Mucosa of descending colon (tissue), 3 donors: ENCODE measurements around the gene SCCPDH. TPM values are rescaled to one million over a fixed set of nuclear protein-coding genes. Genes with fewer than 3 reads are reported as not detected.
A peak's percentile ranks its signal among the peaks of the same experiment; 100 is the strongest.
"Not testable (repeated sequence)": the region's sequence is repeated elsewhere in the genome, so short reads cannot be mapped to it uniquely, and the experiment has no call there.

Source experiments
- ATAC-seq: fragments of 200-7000 bp; cut with Tn5 transposase; one replicate; pipeline ENCODE4 v1.9.1; 2020; ENCODE audit warnings: mild to moderate bottlenecking, moderate library complexity
- DNase-seq, 3 donors: peaks; one replicate each; pipeline ENCODE4 v3.0.0-alpha.2; 2020
- H3K36me3 ChIP-seq: fragments of 200-600 bp; one replicate; pipeline ENCODE4 v1.8.0; 2021; ENCODE audit warnings: low read depth, mild to moderate bottlenecking
- H3K4me1 ChIP-seq: fragments of 200-600 bp; one replicate; pipeline ENCODE4 v1.8.0; 2021; ENCODE audit warnings: low read depth, mild to moderate bottlenecking
- H3K4me3 ChIP-seq: fragments of 200-600 bp; one replicate; pipeline ENCODE4 v1.8.0; 2021; ENCODE audit warnings: mild to moderate bottlenecking
- H3K9me3 ChIP-seq: fragments of 200-600 bp; one replicate; pipeline ENCODE4 v1.8.0; 2021; ENCODE audit warnings: mild to moderate bottlenecking
- intact Hi-C, 2 donors: fragments of 100-400 bp; cut with DNase I in 1 of 2; cut with micrococcal nuclease in 1 of 2; formaldehyde crosslinking; loops; one replicate each; pipeline versions ENCODE4 v1.11.0 to v1.11.1; 2022; cut with DNase I, micrococcal nuclease
- total RNA-seq, 3 donors: library from RNA; stranded (reverse); fragmentation: NEBNext Ultra II Directional in 2 of 3; extraction: Animal tissue kit (Norgen Biotek cat#: 25700) in 2 of 3; gene quantifications; one replicate each; pipeline versions ENCODE4 v1.2.1 to v1.2.4, GENCODE V29; 2021 to 2023
- TF ChIP-seq, protein P1 (sequence below): fragments of 200-600 bp; IDR thresholded peaks from one replicate; pipeline ENCODE4 v1.8.0; 2022; ENCODE audit warnings: antibody characterized with exemption, mild to moderate bottlenecking
- donor health status: DM: no; HTN: no; CAD: no; lungs with moderate emphysema.
- donor health status: DM: no; HTN: no; CAD: no.
- donor health status: DM: no; HTN: yes; CAD: no.

SCCPDH gene
- total RNA-seq, 3 donors from 2014 or later = 15.5 to 31.5 (median 27.5) TPM

DNA sequence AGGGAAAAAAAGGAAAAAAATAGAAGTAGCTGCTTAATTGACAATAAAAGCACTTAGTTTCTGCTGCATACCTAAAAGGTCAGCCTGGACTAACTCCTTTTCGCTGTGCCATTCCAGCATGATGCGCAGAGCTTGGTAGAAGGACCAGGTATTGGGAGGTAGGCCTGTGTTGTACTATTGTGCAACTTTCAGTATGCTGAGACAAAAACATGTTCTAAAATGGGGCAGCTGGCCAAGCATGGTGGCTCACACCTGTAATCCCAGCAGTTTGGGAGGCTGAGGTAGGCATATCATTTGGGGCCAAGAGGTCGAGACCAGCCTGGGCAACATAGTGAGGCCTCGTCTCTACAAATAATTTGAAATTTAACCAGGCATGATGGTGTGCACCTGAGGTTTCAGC lies 15.0 kb upstream of the SCCPDH start:
- intact Hi-C loops = no loop called here
- Histone ChIP-seq H3K4me1 (peaks cover 7% of the 10 kb centered on the region), H3K36me3 (no peaks in the 10 kb centered on the region), H3K9me3 (no peaks in the 10 kb centered on the region), H3K4me3 (no peak overlapping the region)
- DNase-seq (no peak), ATAC-seq (no peak)
- TF ChIP-seq, protein P1, sequence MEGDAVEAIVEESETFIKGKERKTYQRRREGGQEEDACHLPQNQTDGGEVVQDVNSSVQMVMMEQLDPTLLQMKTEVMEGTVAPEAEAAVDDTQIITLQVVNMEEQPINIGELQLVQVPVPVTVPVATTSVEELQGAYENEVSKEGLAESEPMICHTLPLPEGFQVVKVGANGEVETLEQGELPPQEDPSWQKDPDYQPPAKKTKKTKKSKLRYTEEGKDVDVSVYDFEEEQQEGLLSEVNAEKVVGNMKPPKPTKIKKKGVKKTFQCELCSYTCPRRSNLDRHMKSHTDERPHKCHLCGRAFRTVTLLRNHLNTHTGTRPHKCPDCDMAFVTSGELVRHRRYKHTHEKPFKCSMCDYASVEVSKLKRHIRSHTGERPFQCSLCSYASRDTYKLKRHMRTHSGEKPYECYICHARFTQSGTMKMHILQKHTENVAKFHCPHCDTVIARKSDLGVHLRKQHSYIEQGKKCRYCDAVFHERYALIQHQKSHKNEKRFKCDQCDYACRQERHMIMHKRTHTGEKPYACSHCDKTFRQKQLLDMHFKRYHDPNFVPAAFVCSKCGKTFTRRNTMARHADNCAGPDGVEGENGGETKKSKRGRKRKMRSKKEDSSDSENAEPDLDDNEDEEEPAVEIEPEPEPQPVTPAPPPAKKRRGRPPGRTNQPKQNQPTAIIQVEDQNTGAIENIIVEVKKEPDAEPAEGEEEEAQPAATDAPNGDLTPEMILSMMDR = no peak

DNA sequence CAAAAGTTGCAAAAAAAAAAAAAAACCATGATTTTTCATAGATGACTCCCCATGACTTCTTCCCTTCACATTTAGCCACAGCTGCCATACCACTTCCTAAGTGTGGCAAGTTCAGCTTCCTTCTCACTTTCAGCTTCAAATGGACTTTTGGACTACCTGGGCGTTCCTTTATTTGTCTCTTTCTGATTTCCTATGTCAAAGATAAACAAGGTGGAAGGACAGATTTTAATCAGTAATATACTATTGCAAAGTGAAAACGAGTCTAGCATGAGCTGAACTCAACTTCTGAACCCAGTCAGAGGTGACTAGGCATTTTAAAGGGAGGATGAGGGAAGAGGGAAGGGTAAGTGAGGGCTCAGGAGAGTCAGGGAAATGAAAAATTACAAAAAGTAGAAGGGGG lies 14.4 kb upstream of the SCCPDH start:
- intact Hi-C loops = no loop called here
- Histone ChIP-seq H3K4me1 (peaks cover 7% of the 10 kb centered on the region), H3K4me3 (no peak overlapping the region), H3K36me3 (no peaks in the 10 kb centered on the region), H3K9me3 (no peaks in the 10 kb centered on the region)
- TF ChIP-seq, protein P1 = no peak
- DNase-seq = peak in 1 of 3 donors; percentile 82
- ATAC-seq = peak; percentile 95

DNA sequence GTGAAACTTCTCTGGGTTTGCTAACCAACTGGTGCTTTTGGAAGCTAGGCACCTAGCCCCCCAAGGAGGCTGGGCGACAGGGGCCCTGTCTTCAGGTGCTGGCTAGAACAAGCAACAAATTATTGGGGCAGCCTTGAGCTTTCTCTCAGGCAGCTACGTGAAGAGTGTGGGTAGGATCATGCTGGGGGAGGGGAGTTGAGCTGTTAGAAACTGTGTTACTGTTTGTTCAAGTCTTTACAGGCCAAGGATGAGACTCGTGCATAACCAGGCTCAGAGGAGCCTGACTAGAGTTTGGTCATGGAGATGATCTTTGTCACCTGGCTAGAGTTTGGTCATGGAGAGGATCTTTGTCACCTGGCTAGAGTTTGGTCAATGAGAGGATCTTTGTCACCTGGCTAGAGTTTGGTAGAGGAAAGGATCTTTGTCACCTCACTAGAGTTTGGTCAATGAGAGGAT lies 12.6 kb upstream of the SCCPDH start:
- Histone ChIP-seq H3K36me3 (no peaks in the 10 kb centered on the region), H3K4me3 (no peak overlapping the region), H3K9me3 (no peaks in the 10 kb centered on the region), H3K4me1 (peaks cover 7% of the 10 kb centered on the region)
- ATAC-seq = no peak
- intact Hi-C loops = no loop called here
- TF ChIP-seq, protein P1 = no peak
- no peak for DNase-seq

DNA sequence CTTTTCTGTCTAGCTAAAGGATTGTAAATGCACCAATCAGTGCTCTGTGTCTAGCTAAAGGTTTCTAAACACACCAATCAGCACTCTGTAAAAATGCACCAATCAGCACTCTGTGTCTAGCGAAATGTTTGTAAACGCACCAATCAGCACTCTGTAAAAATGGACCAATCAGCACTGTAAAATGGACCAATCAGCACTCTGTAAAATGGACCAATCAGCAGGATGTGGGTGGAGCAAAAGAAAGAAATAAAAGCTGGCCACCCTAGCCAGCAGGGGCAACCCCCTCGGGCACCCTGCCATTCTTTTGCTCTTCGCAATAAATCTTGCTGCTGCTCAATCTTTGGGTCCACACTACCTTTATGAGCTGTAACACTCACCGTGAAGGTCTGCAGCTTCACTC lies 11.8 kb upstream of the SCCPDH start:
- H3K9me3 ChIP-seq, ATAC-seq, H3K4me1 ChIP-seq, DNase-seq, H3K36me3 ChIP-seq, H3K4me3 ChIP-seq, intact Hi-C loops: not testable (repeated sequence)

DNA sequence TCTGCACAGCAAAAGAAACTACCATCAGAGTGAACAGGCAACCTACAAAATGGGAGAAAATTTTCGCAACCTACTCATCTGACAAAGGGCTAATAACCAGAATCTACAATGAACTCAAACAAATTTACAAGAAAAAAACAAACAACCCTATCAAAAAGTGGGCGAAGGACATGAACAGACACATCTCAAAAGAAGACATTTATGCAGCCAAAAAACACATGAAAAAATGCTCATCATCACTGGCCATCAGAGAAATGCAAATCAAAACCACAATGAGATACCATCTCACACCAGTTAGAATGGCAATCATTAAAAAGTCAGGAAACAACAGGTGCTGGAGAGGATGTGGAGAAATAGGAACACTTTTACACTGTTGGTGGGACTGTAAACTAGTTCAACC lies 4.8 kb upstream of the SCCPDH start:
- H3K4me3 ChIP-seq, DNase-seq, H3K36me3 ChIP-seq, H3K4me1 ChIP-seq, H3K9me3 ChIP-seq, ATAC-seq, intact Hi-C loops: not testable (repeated sequence)

DNA sequence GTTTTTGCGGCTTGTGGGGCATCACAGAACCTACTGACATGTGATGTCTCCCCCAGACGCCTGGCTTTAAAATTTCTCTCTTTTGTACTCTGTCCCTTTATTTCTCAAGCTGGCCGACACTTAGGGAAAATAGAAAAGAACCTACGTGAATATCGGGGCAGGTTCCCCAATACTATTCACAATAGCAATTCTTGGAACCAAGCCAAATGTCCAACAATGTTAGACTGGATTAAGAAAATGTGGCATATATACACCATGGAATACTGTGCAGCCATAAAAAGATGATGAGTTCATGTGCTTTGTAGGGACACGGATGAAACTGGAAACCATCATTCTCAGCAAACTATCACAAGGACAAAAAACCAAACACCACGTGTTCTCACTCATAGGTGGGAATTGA lies 3.4 kb upstream of the SCCPDH start:
- H3K36me3 ChIP-seq, DNase-seq, ATAC-seq, H3K4me3 ChIP-seq, H3K4me1 ChIP-seq, intact Hi-C loops, H3K9me3 ChIP-seq: not testable (repeated sequence)

DNA sequence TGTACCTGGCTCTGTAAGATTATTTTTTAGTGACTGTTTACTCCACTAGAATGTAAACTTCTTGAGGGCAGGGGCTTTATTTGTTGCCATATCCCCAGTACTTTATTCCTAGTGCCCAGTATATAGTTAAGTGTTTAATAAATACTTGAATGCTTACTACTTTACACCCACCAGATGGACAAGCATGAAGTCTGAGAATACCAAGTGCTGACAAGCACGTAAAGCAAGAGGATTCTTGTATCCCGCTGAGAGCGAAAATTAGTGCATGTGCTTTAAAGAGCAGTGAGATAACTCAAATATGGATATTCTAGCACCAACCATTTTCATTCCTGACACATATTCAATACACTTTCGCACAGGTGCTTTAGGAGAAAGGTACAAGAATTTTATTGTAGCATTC lies 1.5 kb upstream of the SCCPDH start:
- Histone ChIP-seq H3K4me3 (no peak overlapping the region), H3K36me3 (peaks cover 4% of the 10 kb centered on the region), H3K9me3 (peaks cover 2% of the 10 kb centered on the region), H3K4me1 (peaks cover 3% of the 10 kb centered on the region)
- ATAC-seq (no peak), DNase-seq (no peak)
- intact Hi-C loops = no loop called here
- TF ChIP-seq, protein P1 = no peak
